GM23338 (cell line): Measurements from ENCODE around the gene GPR135.

Experiments
- CREB1 ChIP-seq: fragments of 250-450 bp; sonication (Bioruptor Pico); IDR thresholded peaks from 2 replicates; pipeline ENCODE4 v1.5.0; 2020; ENCODE audit warnings: low read depth, mild to moderate bottlenecking, moderate library complexity
- CTCF ChIP-seq, 2 experiments: fragments of 200-600 bp in 1 of 2; sonication (generic) in 1 of 2; conservative IDR thresholded peaks; 2 replicates each; pipeline versions ENCODE4 v1.5.1 to v1.6.1; 2016 to 2017; ENCODE audit warnings: antibody characterized with exemption in 2 of 2, low read depth in 2 of 2, mild to moderate bottlenecking in 2 of 2, moderate library complexity in 1 of 2
- ETS1 ChIP-seq: IDR thresholded peaks from 2 replicates; pipeline ENCODE4 v1.6.1; 2016; ENCODE audit warnings: antibody characterized with exemption
- EZH2 ChIP-seq: fragments of 200-600 bp; sonication (generic); IDR thresholded peaks from one replicate; pipeline ENCODE4 v1.8.0; 2017; ENCODE audit warnings: antibody characterized with exemption, mild to moderate bottlenecking, low read depth; ENCODE audit not compliant: unreplicated experiment
- EZH2phosphoT487 ChIP-seq: fragments of 200-600 bp; sonication (generic); IDR thresholded peaks from one replicate; pipeline ENCODE4 v1.8.1; 2018; ENCODE audit warnings: antibody characterized with exemption; ENCODE audit not compliant: unreplicated experiment
- JUNB ChIP-seq: IDR thresholded peaks from one replicate; pipeline ENCODE4 v1.6.1; 2016; ENCODE audit warnings: antibody characterized with exemption; ENCODE audit not compliant: unreplicated experiment
- POLR2AphosphoS5 ChIP-seq: IDR thresholded peaks from 2 replicates; pipeline ENCODE4 v1.6.1; 2016; ENCODE audit warnings: antibody characterized with exemption, low read depth
- REST ChIP-seq: IDR thresholded peaks from one replicate; pipeline ENCODE4 v1.6.1; 2018; ENCODE audit warnings: antibody characterized with exemption; ENCODE audit not compliant: unreplicated experiment
- ZNF331 ChIP-seq: fragments of 250-450 bp; sonication (Bioruptor Pico); IDR thresholded peaks from 2 replicates; pipeline ENCODE4 v1.5.0; 2020; ENCODE audit warnings: low read depth, mild to moderate bottlenecking, moderate library complexity

DNA sequence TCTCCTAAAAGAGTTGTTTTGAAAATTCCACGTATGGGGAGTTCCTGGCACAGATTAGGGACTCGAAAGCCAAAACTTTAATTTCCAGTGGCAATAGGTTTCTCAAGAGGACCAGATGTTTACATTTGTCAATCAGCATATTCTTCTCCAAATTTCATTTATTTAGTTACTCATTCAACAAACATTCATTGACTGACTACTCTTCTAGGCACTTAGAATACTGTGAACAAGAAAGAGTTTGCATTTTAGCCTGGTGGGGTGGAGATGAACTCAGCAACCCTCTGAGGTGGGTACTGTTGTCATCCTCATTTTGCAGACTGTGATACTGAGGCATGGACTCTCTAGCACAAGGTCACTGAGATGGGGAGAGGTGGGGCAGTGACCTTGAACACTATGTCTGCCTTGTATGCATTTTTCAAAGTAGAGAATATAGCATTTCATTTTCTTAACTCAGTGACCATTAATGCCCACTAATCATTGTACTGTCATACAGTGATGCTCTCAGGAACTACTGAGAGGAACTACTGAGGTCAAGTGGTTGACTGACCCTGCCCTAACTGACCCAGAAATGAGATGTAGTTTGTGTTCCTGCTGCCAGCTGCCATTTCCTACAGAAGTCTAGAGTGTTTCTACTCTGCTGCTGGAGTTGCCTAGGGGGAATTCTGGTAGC is 16.8 kb upstream of the GPR135 start:
- TF ChIP-seq CTCF (conservative IDR thresholded peaks at IDR 0.05; ENCODE audit: low read depth in 2 of 2) (no peak), JUNB (no peak), EZH2phosphoT487 (no peak), CREB1 (CRISPR knock-in tag) (no peak), EZH2 (no peak), ETS1 (no peak), POLR2AphosphoS5 (no peak), ZNF331 (CRISPR knock-in tag) (no peak), REST (no peak)
